PC-9 (cell line): ENCODE results near the gene ELMO1.

ENCODE experiments used
- CTCF ChIP-seq: fragments of 200-600 bp; sonication (generic); conservative IDR thresholded peaks from 2 replicates; pipeline ENCODE4 v1.6.1; 2017; ENCODE audit warnings: mixed run types, antibody characterized with exemption, mild to moderate bottlenecking, moderate library complexity
- EZH2 ChIP-seq: fragments of 200-600 bp; sonication (generic); IDR thresholded peaks from 2 replicates; pipeline ENCODE4 v1.8.0; 2017; ENCODE audit warnings: antibody characterized with exemption, low read depth

- no peak for TF ChIP-seq CTCF
- no peak for TF ChIP-seq EZH2
These were observed 27.0 kb upstream of the ELMO1 start for GRCh38 chr7:37475646-37476045.
